AG09319 (cell line): Measurements from ENCODE around the gene TOX3.

Experiments
- DNase-seq: peaks from one replicate; pipeline ENCODE4 v3.0.0-alpha.2; 2010; ENCODE audit warnings: low read depth; ENCODE audit errors: extremely low read depth
- CTCF ChIP-seq: IDR thresholded peaks from 2 replicates; pipeline ENCODE4 v1.5.1; 2011; ENCODE audit warnings: low read depth, mild to moderate bottlenecking, inconsistent platforms, low read length, moderate library complexity

TOX3 gene

GRCh38 chr16:52498328-52499059 is 48.4 kb downstream of the TOX3 start:
- no peak for DNase-seq
- TF ChIP-seq CTCF, result no peak

- TF ChIP-seq CTCF, result no peak
- DNase-seq, result no peak
Observed at GRCh38 chr16:52497067-52497816, 49.7 kb downstream of the TOX3 start.

- TF ChIP-seq CTCF, result no peak
- DNase-seq, result no peak
Observed at GRCh38 chr16:52496051-52496876, 50.7 kb downstream of the TOX3 start.

GRCh38 chr16:52494621-52495020 is 52.3 kb downstream of the TOX3 start:
- no peak for TF ChIP-seq CTCF

GRCh38 chr16:52494145-52494544 is 52.8 kb downstream of the TOX3 start:
- no peak for DNase-seq
- no peak for TF ChIP-seq CTCF

More at GRCh38 chr16:52494621-52495020, 52.3 kb downstream of the TOX3 start:
- no peak for DNase-seq

GRCh38 chr16:52492789-52493357 is 54.1 kb downstream of the TOX3 start:
- DNase-seq, result no peak
- TF ChIP-seq CTCF, result no peak

GRCh38 chr16:52491216-52491615 is 55.7 kb downstream of the TOX3 start:
- no peak for DNase-seq

More at GRCh38 chr16:52491216-52491615, 55.7 kb downstream of the TOX3 start:
- no peak for TF ChIP-seq CTCF
